GM12872 (cell line): Measurements from ENCODE around the gene TXN2.

Experiments used
- CTCF ChIP-seq: IDR thresholded peaks from 3 replicates; pipeline ENCODE4 v1.5.1; 2011; ENCODE audit warnings: low read depth, mild to moderate bottlenecking, low read length, moderate library complexity; ENCODE audit not compliant: insufficient read depth

TXN2 gene

GRCh38 chr22:36497910-36498665, 16.6 kb upstream of the TXN2 start:
- TF ChIP-seq CTCF = no peak

- peak; percentile 20; the same call in 1 of the 3 replicates for TF ChIP-seq CTCF
Observed at GRCh38 chr22:36493690-36494110, 12.3 kb upstream of the TXN2 start.

GRCh38 chr22:36492109-36492508, 10.7 kb upstream of the TXN2 start:
- TF ChIP-seq CTCF = no peak

GRCh38 chr22:36491155-36491554, 9.7 kb upstream of the TXN2 start:
- TF ChIP-seq CTCF = no peak

GRCh38 chr22:36486619-36487384, 5.4 kb upstream of the TXN2 start:
- peak; percentile 62 for TF ChIP-seq CTCF

GRCh38 chr22:36480941-36481392, 473 bp downstream of the TXN2 start:
- TF ChIP-seq CTCF = no peak

GRCh38 chr22:36478966-36479365, 2.5 kb downstream of the TXN2 start:
- TF ChIP-seq CTCF = no peak
